Retinal pigment epithelial cell (primary cell): ENCODE measurements around the gene SLC2A13.

Experiments used
- DNase-seq: peaks from one replicate; pipeline ENCODE4 v3.0.0-alpha.2; 2010; ENCODE audit warnings: low read depth
- H3K4me3 ChIP-seq: 2 replicates; pipeline ENCODE4 v1.5.1; 2011; ENCODE audit warnings: mild to moderate bottlenecking, low read length, control low read depth, moderate library complexity
- TF ChIP-seq, protein P1 (sequence below): conservative IDR thresholded peaks from 2 replicates; pipeline ENCODE4 v1.5.1; 2011; ENCODE audit warnings: low read depth, low read length, control low read depth, inconsistent platforms

The SLC2A13 gene

DNA sequence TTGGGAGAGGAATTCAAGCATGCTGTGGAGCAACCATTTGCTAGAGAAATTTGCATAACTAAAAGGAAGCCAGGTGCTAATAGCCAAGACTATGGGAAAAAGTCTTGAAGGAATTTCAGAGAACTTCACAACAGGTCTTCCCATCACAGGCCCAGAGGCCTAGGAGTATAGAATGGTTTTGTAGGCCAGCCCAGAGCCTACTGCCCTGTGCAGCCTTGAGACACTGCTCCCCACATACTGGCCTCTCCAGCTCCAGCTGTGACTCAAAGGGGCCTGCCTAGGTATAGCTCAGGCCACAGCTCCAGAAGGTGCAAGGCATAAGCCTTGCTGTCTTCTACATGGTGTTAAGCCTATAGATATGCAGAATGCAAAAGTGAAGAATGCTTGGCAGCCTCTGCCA is 227.1 kb downstream of the SLC2A13 start:
- TF ChIP-seq, protein P1, sequence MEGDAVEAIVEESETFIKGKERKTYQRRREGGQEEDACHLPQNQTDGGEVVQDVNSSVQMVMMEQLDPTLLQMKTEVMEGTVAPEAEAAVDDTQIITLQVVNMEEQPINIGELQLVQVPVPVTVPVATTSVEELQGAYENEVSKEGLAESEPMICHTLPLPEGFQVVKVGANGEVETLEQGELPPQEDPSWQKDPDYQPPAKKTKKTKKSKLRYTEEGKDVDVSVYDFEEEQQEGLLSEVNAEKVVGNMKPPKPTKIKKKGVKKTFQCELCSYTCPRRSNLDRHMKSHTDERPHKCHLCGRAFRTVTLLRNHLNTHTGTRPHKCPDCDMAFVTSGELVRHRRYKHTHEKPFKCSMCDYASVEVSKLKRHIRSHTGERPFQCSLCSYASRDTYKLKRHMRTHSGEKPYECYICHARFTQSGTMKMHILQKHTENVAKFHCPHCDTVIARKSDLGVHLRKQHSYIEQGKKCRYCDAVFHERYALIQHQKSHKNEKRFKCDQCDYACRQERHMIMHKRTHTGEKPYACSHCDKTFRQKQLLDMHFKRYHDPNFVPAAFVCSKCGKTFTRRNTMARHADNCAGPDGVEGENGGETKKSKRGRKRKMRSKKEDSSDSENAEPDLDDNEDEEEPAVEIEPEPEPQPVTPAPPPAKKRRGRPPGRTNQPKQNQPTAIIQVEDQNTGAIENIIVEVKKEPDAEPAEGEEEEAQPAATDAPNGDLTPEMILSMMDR: no peak
- no peak overlapping the region for H3K4me3 ChIP-seq
- DNase-seq: no peak

GRCh38 chr12:39875721-39876120 is 230.2 kb downstream of the SLC2A13 start:
- DNase-seq: no peak
- TF ChIP-seq, protein P1: no peak
- no peak overlapping the region for H3K4me3 ChIP-seq

DNA sequence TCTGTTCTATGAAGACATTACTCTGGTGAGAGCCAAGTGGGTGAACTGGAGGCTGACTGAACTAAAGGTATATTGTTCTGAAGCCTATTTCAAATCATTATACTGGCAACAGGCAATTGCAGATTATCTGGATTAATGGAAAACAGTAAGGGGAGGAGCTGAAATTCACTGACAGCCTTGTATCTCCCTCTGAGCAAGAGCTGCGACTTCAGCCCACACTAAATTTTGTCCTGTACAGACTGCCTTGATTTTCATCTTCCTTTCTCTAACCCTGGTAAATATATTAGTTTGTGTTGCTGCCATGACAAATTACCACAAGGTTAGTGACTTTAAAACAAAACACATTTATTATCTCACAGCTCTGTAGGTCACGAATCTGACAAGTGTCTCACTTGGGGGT is 231.1 kb downstream of the SLC2A13 start:
- TF ChIP-seq, protein P1: no peak

GRCh38 chr12:39873065-39873464 is 232.8 kb downstream of the SLC2A13 start:
- DNase-seq: no peak
- TF ChIP-seq, protein P1: no peak
- no peak overlapping the region for H3K4me3 ChIP-seq

More for the DNA sequence above, 231.1 kb downstream of the SLC2A13 start:
- no peak for DNase-seq
- H3K4me3 ChIP-seq: no peak overlapping the region

GRCh38 chr12:39872425-39872824 is 233.5 kb downstream of the SLC2A13 start:
- no peak overlapping the region for H3K4me3 ChIP-seq
- no peak for DNase-seq

GRCh38 chr12:39868328-39868725 is 237.6 kb downstream of the SLC2A13 start:
- no peak overlapping the region for H3K4me3 ChIP-seq
- TF ChIP-seq, protein P1: no peak

More at GRCh38 chr12:39872425-39872824, 233.5 kb downstream of the SLC2A13 start:
- TF ChIP-seq, protein P1: no peak

GRCh38 chr12:39867631-39868327 is 238.1 kb downstream of the SLC2A13 start:
- TF ChIP-seq, protein P1: no peak
- no peak for DNase-seq
- no peak overlapping the region for H3K4me3 ChIP-seq

More at GRCh38 chr12:39868328-39868725, 237.6 kb downstream of the SLC2A13 start:
- no peak for DNase-seq
